Left renal cortex interstitium (tissue), 4 donors: ENCODE data around the gene SMO. TPM values are rescaled to one million over a fixed set of nuclear protein-coding genes. Genes with fewer than 3 reads are reported as not detected.
"Not testable (repeated sequence)": the region's sequence is repeated elsewhere in the genome, so short reads cannot be mapped to it uniquely, and the experiment has no call there.

ENCODE experiments used
- DNase-seq, 4 donors: peaks; one replicate each; pipeline ENCODE4 v3.0.0-alpha.2; 2013; ENCODE audit warnings: low read depth in 4 of 4, low spot score in 2 of 4, missing footprints in 1 of 4
- polyA plus RNA-seq, 4 donors: library from polyadenylated mRNA; unstranded; fragments of 120-200 nt; gene quantifications; one replicate each; pipeline ENCODE4 v1.2.1, GENCODE V29; 2013; ENCODE audit not compliant: insufficient read length in 4 of 4

SMO gene
- polyA plus RNA-seq, 4 donors, result 108 to 125 (median 114) TPM

DNA sequence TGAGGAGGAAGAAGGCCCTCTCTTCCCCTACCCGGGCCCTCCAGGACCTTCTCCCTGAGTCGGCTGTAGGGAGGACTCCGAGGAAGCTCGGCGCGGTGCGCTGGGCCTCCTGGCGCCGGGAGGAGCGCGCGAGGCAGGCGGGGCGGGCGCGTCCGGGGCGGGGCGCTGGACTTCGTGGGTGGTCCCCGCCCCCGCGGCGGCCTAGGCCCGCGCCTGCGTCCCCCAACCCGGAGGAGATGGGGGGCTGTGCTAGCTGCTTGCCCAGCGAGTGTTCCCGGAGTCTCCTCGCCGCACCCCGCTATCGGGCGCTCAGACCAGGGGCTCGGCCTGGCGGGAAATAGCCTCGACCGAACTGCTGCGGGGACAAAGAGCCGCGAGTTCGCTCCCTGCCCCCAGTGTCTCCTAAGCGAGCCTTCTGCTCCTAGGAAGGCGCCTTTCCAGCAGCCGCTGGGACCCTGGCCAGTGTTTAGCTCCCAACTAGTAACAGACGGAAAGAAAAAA lies 19.2 kb upstream of the SMO start:
- DNase-seq, result peak in 1 of 4 donors; percentile 28

DNA sequence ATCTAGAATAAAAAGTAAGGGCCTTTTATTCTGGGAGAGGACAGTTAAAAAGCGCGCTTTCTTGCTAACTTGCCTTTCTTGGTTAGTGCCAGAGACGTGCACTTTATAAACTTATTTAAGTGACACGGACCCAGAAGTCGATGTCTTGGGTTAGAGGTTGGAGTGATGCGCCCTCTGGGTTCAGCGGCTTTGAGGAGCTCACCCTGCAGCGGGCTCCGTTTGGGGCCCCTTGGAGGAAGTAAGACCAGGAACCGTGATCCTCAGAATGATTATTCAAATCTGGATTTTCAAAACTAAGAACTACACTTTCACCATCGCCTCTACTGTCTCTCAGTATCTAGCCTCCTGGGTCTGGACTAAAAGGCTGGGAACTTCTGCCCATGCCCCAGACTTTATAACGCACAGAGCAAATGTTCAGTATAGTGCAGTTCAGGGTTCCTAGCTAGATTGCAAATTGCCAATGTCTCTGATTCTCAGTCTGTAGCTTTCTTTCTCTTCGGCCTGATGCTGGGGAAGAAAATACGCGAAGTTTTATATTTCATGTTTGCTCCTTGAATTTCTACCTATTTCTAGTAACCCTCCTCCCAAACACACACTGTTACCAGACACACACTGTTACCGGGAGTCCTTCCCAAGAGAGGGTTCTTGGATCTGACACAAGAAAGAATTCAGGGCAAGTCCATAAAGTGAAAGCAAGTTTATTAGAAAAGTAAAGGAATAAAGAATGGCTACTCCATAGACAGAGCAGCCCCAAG lies 18.6 kb upstream of the SMO start:
- no peak for DNase-seq

DNA sequence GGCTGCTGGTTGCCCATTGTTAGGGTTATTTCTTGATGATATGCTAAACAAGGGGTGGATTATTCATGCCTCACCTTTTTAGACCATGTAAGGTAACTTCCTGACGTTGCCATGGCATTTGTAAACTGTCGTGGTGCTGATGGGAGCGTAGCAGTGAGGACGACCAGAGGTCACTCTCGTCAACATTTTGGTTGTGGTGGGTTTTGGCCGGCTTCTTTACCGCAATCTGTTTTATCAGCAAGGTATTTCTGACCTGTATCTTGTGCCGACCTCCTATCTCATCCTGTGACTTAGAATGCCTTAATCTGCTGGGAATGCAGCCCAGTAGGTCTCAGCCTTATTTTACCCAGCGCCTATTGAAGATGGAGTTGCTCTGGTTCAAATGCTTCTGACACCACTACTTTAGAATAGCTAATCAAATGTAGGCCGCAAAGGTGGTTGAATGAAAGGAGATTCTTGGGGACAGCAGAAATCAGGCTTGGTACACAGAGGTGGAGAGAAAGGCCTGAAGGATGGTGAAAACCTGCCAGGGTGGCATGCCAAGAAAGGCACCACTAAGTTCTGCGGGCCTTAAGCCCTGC lies 17.9 kb upstream of the SMO start:
- DNase-seq, result no peak

DNA sequence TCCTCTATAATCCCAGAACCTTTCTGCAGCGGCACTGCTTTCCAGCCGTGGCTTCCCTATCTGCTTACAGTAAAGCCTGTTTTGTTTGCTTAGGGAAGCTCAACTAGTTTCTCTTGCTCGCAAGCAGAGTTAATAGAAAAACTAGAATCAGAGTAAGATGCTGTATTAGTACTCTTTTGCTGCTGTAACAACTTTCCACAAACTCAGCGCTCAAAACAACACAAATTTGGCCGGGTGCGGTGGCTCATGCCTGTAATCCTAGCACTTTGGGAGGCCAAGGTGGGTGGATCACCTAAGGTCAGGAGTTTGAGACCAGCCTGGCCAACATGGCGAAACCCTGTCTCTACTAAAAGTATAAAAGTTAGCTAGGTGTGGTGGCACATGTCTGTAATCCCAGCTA lies 14.6 kb upstream of the SMO start:
- DNase-seq, result not testable (repeated sequence)

DNA sequence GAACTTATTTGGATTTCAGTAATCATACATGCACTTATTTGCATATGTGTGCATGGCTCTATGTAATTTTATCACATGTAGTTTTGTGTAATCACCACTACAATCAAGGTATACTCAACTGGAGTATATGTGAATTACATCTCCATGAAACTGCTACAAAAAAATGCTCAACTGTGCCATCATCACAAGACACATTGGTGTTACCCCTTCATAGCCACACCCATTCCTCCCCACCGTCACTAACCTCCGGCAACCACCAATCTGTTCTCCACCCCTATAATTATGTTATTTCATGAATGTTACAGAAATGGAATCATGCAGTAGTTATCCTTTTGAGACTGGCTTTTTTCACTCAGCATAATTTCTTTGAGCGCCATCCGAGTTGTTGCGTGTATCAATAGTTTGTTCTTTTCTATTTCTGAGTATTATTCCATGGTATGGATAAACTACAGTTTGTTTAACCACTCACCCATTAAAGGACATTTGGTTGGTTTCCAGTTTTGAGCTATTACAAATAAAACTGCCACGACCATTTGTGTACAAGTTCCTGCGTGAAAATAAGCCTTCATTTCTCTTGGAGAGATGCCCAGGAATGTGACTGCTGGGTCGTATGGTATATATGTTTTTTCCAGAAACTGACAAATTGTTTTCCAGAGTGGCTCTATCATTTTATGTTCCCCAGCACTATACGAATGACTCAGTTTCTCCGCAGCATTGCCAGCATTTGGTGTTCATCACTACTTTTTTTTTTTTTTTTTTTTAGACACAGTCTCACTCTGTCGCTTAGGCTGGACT lies 11.3 kb upstream of the SMO start:
- peak in 1 of 4 donors; percentile 25 for DNase-seq

DNA sequence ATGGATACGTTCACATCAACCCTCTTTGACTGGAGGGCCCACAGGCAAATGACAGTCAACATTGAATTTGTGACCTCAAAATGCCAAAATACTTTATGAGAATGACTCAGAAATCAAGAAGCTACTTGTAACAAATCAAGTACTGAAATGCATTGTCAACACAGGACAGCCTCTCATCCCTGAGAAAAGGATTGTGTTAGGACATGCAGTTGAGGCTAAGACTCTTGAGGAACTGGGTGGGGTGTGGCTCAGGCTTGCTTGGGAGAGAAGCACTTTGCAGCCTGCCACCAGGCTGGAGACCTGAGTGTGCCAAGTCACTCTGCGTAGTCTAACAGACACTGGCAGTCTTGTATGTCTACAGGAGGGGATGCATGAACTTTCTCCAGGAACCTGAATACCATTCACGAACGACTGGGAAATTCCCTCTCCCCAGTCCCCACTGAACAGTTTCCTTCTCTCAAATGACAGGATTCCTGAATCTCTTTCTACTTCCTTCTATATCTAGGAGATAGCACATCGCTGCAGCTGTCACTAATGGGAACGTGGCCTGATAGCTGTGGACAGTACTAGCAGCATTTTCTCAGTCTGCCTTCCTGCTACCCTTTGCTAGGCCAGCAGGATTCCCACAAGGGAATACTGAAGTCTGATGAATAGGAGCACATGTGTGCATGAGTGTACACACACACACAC lies 3.3 kb upstream of the SMO start:
- DNase-seq, result no peak

DNA sequence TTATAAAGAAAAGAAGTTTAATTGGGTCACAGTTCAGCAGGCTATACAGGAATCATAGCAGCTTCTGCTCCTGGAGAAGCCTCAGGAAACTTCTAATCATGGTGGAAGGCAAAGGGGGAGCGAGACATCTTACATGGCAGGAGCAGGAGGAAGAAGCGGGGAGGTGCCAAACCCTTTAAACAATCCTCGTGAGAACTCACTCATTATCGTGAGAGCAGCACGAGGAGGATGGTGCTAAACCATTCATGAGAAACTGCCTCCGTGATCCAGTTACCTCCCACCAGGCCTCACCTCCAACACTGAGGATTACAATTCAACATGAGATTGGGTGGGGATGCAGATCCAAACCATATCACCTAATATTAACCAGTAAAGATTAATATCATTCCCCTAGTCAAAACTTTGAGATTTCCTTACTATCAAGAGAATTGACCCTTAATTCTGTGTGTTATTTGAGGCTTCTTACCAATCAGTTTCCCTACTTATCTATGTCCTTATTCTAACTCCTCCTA lies 1.6 kb upstream of the SMO start:
- no peak for DNase-seq

DNA sequence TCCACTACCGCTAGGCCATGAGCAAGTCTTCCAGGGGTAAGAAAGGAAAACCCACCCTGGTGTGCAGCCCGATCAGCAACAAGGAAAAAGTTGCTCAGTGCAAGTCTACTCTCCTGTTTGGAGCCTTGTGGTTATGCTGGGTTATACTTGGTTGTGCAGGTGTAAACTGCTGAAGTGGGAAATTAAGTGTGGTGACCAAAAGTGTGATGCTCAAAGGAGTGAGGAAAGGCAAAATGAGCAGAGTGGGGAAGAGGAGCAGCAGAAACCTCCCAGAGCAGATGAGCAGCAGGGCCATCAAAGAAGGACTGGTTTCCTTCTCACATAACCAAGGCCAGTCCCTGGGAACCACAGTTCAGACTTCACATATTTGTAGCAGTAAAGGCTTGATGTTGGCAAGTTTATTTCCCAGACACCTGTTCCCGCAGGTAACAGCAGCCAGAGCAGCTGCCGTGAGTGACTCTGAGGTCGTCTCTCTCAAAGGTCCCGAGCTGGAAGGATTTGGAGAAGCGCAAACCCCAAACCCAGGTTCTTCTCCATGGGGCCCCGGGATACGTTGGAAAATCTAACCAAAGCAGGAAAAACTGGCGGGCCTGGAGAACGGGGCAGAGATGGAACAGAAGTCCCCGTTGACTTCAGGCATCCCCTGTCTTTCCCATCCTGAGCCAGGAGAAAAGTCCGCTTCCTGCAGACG lies 607 bp upstream of the SMO start:
- DNase-seq, result no peak

DNA sequence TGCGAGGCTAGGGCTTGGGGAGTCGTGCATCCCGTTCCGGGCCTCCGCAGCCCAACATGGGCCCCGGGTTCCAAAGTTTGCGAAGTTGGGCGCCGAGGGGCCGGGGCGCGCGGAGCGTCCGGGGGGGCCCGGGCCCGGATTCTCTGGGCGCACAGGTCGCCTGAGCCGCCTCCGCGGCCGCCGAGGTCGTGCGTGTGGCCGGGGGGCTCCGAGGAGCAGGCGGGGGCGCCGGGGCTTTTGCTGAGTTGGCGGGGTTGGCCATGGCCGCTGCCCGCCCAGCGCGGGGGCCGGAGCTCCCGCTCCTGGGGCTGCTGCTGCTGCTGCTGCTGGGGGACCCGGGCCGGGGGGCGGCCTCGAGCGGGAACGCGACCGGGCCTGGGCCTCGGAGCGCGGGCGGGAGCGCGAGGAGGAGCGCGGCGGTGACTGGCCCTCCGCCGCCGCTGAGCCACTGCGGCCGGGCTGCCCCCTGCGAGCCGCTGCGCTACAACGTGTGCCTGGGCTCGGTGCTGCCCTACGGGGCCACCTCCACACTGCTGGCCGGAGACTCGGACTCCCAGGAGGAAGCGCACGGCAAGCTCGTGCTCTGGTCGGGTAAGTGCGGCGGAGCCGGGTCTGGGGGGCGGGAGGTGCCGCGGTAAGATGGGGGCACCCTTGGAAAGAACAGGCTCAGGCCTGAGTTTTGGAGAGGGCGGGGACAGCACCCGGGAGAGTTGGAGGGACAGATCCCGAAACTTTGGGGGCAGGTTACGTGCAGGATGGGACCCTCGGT lies 643 bp downstream of the SMO start:
- DNase-seq, result no peak

DNA sequence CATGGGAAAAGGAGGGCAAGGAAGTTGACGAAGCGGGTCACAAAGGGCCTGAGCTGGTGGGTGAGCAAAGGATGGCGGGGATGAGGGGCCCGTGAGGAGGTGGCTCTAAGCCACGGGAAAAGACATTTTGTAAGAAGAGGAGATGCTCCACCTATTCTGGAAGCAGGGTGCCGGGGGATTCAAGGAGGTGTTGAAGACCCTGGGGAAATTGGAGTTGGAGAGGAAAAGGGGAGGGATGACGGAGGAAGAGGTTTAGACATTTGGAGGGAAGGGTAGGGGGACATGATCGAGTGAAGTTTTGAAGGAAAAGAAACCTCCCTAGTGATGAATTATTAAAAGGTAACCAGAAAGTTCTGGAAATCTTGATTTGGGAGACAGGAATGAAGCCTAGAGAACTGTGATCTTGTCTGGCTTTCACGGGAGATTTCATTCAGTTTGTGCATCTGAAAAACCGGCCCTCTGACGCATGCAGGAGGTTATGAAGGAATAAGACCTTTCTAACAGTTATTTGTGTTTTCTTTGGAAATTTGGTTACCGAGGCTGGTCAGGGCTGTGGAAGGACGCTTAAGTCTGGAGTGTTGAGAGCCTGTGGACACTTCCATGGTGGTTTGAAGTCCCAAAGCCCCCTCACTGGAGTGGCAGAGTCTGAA lies 1.4 kb downstream of the SMO start:
- DNase-seq, result no peak

DNA sequence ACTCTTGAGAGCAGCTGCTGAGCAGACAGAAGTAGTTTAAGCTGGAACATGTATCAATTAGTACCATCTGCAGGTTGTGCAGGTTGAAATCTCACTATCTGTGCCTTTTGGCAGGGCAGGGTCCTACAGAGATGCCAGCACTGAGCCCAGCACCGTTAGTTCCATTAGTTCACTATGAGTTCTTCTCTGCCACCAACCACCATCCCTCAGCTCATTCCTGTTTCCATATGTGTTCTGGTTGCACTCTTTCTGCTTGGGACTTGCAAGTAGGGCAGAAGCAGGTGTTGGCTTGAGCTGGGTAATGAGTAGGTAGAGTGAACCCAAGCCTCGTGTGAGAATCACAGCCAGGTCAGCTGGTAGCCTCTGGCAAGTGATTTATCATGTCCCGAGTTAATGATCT lies 2.8 kb downstream of the SMO start:
- DNase-seq, result no peak

DNA sequence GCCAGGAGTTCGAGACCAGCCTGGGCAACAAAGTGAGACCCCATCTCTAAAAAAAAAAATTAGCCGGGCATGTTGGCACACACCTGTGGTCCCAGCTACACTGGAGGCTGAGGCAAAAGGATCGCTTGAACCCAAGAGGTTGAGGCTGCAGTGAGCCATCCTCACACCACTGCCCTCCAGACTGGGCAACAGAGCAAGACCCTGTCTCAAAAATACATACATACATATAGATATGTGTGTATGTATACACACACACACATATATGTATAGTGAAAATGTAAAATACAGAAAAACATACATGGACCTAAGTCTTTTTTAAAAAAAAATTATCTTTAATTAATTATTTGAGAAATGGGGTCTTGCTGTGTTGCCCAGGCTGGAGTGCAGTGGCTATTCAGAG lies 5.5 kb downstream of the SMO start:
- no peak for DNase-seq

DNA sequence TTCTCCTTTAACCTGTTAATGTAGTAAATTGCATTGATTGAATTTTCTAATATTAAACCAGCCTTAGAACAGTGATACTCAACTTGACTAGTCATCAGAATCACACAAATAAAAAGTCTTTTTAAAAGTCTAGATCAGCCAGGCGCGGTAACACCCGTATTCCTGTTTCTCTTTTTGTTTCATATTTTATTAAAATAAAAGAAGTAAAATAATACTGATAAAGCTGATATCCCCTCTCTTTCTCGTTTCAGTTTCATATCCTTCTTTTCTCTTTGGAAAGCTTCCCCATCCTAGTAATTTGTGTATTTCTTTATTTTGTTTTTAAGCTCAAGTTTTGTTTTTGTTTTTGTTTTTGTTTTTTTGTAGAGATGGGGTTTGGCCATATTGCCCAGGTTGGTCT lies 9.3 kb downstream of the SMO start:
- DNase-seq, result no peak

DNA sequence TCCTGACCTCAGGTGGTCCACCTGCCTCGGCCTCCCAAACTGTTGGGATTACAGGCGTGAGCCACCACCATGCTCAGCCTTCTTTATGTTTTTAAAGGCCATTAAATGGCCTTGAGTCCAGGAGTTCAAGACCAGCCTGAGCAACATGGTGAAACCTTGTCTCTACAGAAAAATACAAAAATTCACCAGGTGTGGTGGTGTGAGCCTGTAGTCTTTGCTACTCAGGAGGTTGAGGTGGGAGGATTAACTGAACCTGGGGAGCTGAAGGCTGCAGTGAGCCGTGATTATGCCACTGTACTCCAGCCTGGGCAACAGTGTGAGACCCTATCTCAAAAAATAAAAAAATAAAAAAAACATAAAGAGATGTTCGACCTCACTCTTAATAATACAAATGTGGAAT lies 11.0 kb downstream of the SMO start:
- no peak for DNase-seq

DNA sequence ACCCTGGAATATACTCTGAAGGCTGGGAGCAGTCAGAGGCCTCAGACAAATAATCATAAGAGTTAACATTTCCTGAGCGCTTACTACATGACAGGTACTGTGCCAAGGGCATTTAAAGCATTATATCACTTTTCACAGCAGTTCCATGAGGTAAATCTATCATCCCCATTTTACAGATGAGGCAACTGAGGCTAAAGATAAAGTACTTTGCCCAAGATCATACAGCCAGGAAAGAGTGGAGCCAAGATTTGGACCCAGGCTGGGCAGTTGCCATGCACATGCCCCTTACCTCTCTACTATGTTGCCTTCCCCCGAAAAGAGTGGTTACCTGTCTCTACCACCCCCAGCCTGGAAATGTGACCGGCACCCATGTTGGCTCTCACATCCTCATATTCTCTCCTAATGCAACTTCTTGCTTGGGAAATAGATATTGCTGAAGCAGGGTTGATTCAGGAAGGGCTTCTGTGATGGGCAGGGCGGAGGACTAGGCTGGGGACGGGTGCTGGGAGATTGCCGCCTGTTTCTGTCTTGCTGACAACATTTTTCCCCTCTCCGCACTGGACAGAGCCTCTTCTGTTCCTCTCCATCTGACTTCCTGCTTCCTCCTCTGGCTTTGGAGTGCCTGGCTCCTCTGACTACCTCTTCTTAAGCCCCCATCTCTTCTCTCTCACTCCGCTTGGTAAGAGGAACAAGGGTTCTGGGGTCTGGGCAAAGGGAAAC lies 13.8 kb downstream of the SMO start:
- no peak for DNase-seq

DNA sequence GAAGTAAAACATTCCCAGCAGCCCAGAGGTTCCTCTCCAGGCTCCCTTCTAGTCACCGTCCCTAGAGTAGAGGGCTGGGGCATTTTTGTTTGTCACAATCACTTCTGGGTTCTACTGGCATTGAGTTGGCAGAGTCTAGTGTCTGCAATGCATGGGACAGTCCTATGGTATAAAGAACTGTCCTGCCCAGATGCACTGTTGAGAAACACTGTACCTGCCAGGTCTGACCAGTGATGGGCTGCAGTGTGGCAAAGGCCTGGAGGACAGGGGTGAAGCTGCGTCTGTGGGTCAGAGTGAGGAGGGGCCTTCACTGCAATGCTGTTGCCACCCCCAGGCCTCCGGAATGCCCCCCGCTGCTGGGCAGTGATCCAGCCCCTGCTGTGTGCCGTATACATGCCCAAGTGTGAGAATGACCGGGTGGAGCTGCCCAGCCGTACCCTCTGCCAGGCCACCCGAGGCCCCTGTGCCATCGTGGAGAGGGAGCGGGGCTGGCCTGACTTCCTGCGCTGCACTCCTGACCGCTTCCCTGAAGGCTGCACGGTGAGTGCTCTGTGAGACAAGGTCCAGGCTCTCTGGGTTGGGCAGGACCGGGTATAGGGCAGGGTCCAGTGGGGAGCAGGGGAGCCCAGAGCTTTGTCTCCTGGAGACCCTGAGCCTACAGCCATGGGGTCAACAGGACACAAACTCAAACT lies 14.8 kb downstream of the SMO start:
- DNase-seq, result no peak

DNA sequence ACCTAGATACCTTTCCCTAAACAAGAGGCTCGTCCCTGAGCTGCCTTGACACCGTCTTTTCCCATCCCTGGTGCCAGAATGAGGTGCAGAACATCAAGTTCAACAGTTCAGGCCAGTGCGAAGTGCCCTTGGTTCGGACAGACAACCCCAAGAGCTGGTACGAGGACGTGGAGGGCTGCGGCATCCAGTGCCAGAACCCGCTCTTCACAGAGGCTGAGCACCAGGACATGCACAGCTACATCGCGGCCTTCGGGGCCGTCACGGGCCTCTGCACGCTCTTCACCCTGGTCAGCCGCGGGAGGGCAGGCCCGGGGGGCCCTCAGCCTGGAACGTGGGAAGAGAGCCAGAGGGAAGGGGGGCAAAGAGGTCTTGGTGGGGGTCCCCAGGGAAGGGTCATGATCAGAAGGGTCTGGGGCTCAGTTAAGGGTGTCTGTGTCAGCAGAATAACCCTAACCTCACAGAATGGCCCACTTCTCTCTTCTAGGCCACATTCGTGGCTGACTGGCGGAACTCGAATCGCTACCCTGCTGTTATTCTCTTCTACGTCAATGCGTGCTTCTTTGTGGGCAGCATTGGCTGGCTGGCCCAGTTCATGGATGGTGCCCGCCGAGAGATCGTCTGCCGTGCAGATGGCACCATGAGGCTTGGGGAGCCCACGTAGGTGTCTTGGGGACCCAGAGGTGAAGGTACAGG lies 16.8 kb downstream of the SMO start:
- no peak for DNase-seq
